H9 (cell line): ENCODE results near the gene CYSTM1. TPM values are rescaled to one million over a fixed set of nuclear protein-coding genes. Genes with fewer than 3 reads are reported as not detected.

Source experiments
- DNase-seq: peaks from one replicate; pipeline ENCODE4 v3.0.0-alpha.2; 2017
- H2AFZ ChIP-seq: one replicate; pipeline ENCODE4 v1.6.1; 2013; ENCODE audit warnings: mild to moderate bottlenecking, low read length, control low read depth, moderate library complexity
- H2AK5ac ChIP-seq: 2 replicates; pipeline ENCODE4 v1.6.1; 2013; ENCODE audit warnings: low read length, control low read depth, mixed read lengths; ENCODE audit not compliant: insufficient read length
- H2BK120ac ChIP-seq: one replicate; pipeline ENCODE4 v1.6.1; 2013; ENCODE audit warnings: low read depth, mild to moderate bottlenecking, low read length, control low read depth, inconsistent platforms; ENCODE audit not compliant: poor library complexity, severe bottlenecking
- H2BK12ac ChIP-seq: 2 replicates; pipeline ENCODE4 v1.6.1; 2013; ENCODE audit warnings: low read length, control low read depth, mixed read lengths, low read depth; ENCODE audit not compliant: insufficient read length
- H2BK15ac ChIP-seq: 2 replicates; pipeline ENCODE4 v1.6.1; 2013; ENCODE audit warnings: low read depth, low read length, control low read depth
- H2BK20ac ChIP-seq: one replicate; pipeline ENCODE4 v1.6.1; 2013; ENCODE audit warnings: low read depth, mild to moderate bottlenecking, low read length, control low read depth, inconsistent platforms; ENCODE audit not compliant: poor library complexity, severe bottlenecking
- H2BK5ac ChIP-seq: 2 replicates; pipeline ENCODE4 v1.6.1; 2013; ENCODE audit warnings: low read length, control low read depth, mixed read lengths; ENCODE audit not compliant: insufficient read length
- H3K14ac ChIP-seq: 2 replicates; pipeline ENCODE4 v1.6.1; 2013; ENCODE audit warnings: low read length, control low read depth; ENCODE audit not compliant: insufficient read depth
- H3K18ac ChIP-seq: 2 replicates; pipeline ENCODE4 v1.6.1; 2013; ENCODE audit warnings: low read depth, mild to moderate bottlenecking, mixed read lengths, low read length, control low read depth; ENCODE audit not compliant: insufficient read length
- H3K23ac ChIP-seq: 2 replicates; pipeline ENCODE4 v1.6.1; 2013; ENCODE audit warnings: low read length, control low read depth, mixed read lengths, low read depth; ENCODE audit not compliant: insufficient read length
- H3K23me2 ChIP-seq: 2 replicates; pipeline ENCODE4 v1.6.1; 2013; ENCODE audit warnings: low read depth, mild to moderate bottlenecking, mixed read lengths, low read length, control low read depth; ENCODE audit not compliant: insufficient read length, poor library complexity, severe bottlenecking
- H3K27ac ChIP-seq: 2 replicates; pipeline ENCODE4 v1.5.1; 2013; ENCODE audit warnings: low read length, control low read depth, mixed read lengths, low read depth; ENCODE audit not compliant: insufficient read length
- H3K27me3 ChIP-seq: 2 replicates; pipeline ENCODE4 v1.6.1; 2013; ENCODE audit warnings: low read length, control low read depth, inconsistent platforms; ENCODE audit not compliant: insufficient read depth
- H3K4ac ChIP-seq: 2 replicates; pipeline ENCODE4 v1.6.1; 2013; ENCODE audit warnings: low read depth, mild to moderate bottlenecking, control low read depth, inconsistent platforms, low read length, moderate library complexity
- H3K4me1 ChIP-seq: 2 replicates; pipeline ENCODE4 v1.6.1; 2013; ENCODE audit warnings: low read length, control low read depth, inconsistent platforms; ENCODE audit not compliant: insufficient read depth
- H3K4me2 ChIP-seq: 2 replicates; pipeline ENCODE4 v1.6.1; 2013; ENCODE audit warnings: low read length, control low read depth, mixed read lengths; ENCODE audit not compliant: insufficient read length, insufficient read depth
- H3K56ac ChIP-seq: 2 replicates; pipeline ENCODE4 v1.6.1; 2013; ENCODE audit warnings: low read depth, mild to moderate bottlenecking, mixed read lengths, low read length, control low read depth; ENCODE audit not compliant: insufficient read length
- H3K79me1 ChIP-seq: 2 replicates; pipeline ENCODE4 v1.6.1; 2013; ENCODE audit warnings: low read depth, mild to moderate bottlenecking, moderate library complexity, low read length, control low read depth, inconsistent platforms; ENCODE audit not compliant: insufficient read depth, poor library complexity, severe bottlenecking
- H3K79me2 ChIP-seq: 2 replicates; pipeline ENCODE4 v1.6.1; 2013; ENCODE audit warnings: low read length, control low read depth, inconsistent platforms; ENCODE audit not compliant: insufficient read depth
- H3K9ac ChIP-seq: 2 replicates; pipeline ENCODE4 v1.6.1; 2013; ENCODE audit warnings: low read length, control low read depth, mixed read lengths; ENCODE audit not compliant: insufficient read length; ENCODE audit errors: extremely low read depth
- H3K9me3 ChIP-seq: one replicate; pipeline ENCODE4 v1.6.1; 2013; ENCODE audit warnings: low read depth, low read length, inconsistent platforms; ENCODE audit not compliant: control insufficient read depth
- H3T11ph ChIP-seq: one replicate; pipeline ENCODE4 v1.6.1; 2013; ENCODE audit warnings: mild to moderate bottlenecking, low read length, control low read depth, inconsistent platforms
- H4K20me1 ChIP-seq: one replicate; pipeline ENCODE4 v1.6.1; 2013; ENCODE audit not compliant: control insufficient read depth, insufficient read length, insufficient read depth
- H4K5ac ChIP-seq: 2 replicates; pipeline ENCODE4 v1.6.1; 2013; ENCODE audit warnings: low read depth, mild to moderate bottlenecking, mixed read lengths, low read length, control low read depth; ENCODE audit not compliant: insufficient read length
- H4K8ac ChIP-seq: replicated peaks from 2 replicates; pipeline ENCODE4 v1.6.1; 2013; ENCODE audit warnings: low read length, control low read depth, mixed read lengths, low read depth; ENCODE audit not compliant: insufficient read length
- H4K91ac ChIP-seq: 2 replicates; pipeline ENCODE4 v1.6.1; 2013; ENCODE audit warnings: low read depth, mild to moderate bottlenecking, moderate library complexity, mixed read lengths, low read length, control low read depth; ENCODE audit not compliant: insufficient read length
- H3K27ac Mint-ChIP-seq, 3 experiments: 2 replicates in 2 of 3; 3 replicates in 1 of 3; pipeline ENCODE4 v1.8.0; 2020 to 2021; ENCODE audit warnings: mixed read lengths in 3 of 3, mild to moderate bottlenecking in 1 of 3, moderate library complexity in 1 of 3
- H3K27me3 Mint-ChIP-seq: 2 replicates; pipeline ENCODE4 v1.8.0; 2021; ENCODE audit warnings: low read depth, mild to moderate bottlenecking, moderate library complexity, mixed read lengths
- H3K36me3 Mint-ChIP-seq, 3 experiments: 2 replicates in 2 of 3; 3 replicates in 1 of 3; pipeline ENCODE4 v1.8.0; 2020 to 2021; ENCODE audit warnings: low read depth in 3 of 3, mixed read lengths in 3 of 3; ENCODE audit not compliant: insufficient read depth in 1 of 3
- H3K4me1 Mint-ChIP-seq, 2 experiments: 2 replicates each; pipeline ENCODE4 v1.8.0; 2020; ENCODE audit warnings: mixed read lengths in 2 of 2
- H3K4me3 Mint-ChIP-seq, 2 experiments: 2 replicates in 1 of 2; 3 replicates in 1 of 2; pipeline ENCODE4 v1.8.0; 2020 to 2021; ENCODE audit warnings: mild to moderate bottlenecking in 2 of 2, mixed read lengths in 2 of 2, moderate library complexity in 1 of 2
- H3K9me3 Mint-ChIP-seq, 2 experiments: 2 replicates in 1 of 2; 3 replicates in 1 of 2; pipeline ENCODE4 v1.8.0; 2020; ENCODE audit warnings: mild to moderate bottlenecking in 2 of 2, mixed read lengths in 2 of 2, moderate library complexity in 1 of 2
- WGBS: extraction: QIAGEN DNeasy Blood & Tissue Kit; methylation state at CpG from one replicate; pipeline ENCODE4 v1.1.7; 2013; ENCODE audit warnings: missing lambda C conversion rate, low lambda C conversion rate, mixed read lengths; ENCODE audit not compliant: insufficient read length; ENCODE audit errors: extremely low coverage; 5-methylcytosine and 5-hydroxymethylcytosine counted together
- total RNA-seq: library from RNA; stranded (reverse); gene quantifications from 2 replicates; pipeline ENCODE4 v1.2.1, GENCODE V29; 2021
- TF ChIP-seq, protein P1 (sequence below): fragments of 200-600 bp; sonication (generic); conservative IDR thresholded peaks from 3 replicates; pipeline ENCODE4 v1.8.0; 2021; ENCODE audit warnings: antibody characterized with exemption, mild to moderate bottlenecking

Gene CYSTM1
- total RNA-seq, 1 experiment from 2014 or later = 20.6 TPM

DNA sequence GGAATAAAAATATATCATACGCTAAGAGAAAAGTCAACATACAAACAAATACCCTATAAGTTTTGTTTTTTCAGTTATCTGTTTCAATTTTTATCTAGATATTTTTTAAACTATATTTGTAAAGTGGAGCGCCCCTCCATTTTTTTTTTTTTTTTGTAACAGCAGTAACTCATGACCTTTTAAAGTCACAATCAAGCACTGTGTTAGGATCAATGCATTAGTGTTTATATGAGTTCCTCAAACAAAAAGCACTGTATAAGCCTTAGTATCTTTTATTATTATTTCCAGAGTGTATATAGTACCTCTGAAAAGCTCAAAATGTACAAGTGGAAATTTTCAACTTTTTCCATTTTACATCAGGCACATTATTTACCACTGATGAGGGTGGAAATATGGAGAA is 107.3 kb downstream of the CYSTM1 start:
- Histone ChIP-seq H3K56ac (no peak overlapping the region), H2AFZ (no peak overlapping the region), H3K23ac (no peak overlapping the region), H4K5ac (no peak overlapping the region), H3K9ac (no peak overlapping the region), H4K8ac (no peak overlapping the region), H3K79me1 (no peaks in the 10 kb centered on the region), H2BK120ac (no peak overlapping the region), H3K23me2 (no peaks in the 10 kb centered on the region), H3K27me3 (no peaks in the 10 kb centered on the region), H4K20me1 (no peaks in the 10 kb centered on the region), H2BK15ac (no peak overlapping the region), H3K18ac (no peak overlapping the region), H3K14ac (no peak overlapping the region), H3K4me1 (no peaks in the 10 kb centered on the region), H2AK5ac (no peak overlapping the region), H4K91ac (no peak overlapping the region), H3K79me2 (peaks cover 2% of the 10 kb centered on the region; the same call in 1 of the 2 replicates), H3K27ac (no peak overlapping the region), H2BK20ac (no peak overlapping the region), H3T11ph (no peak overlapping the region), H2BK12ac (no peak overlapping the region), H2BK5ac (no peak overlapping the region), H3K9me3 (no peaks in the 10 kb centered on the region), H3K4ac (no peak overlapping the region), H3K4me2 (no peak overlapping the region)
- H3K36me3 Mint-ChIP-seq = peaks cover 5 to 12% (median 6%) of the 10 kb centered on the region in 3 experiments
- no peak for DNase-seq
- H3K4me1 Mint-ChIP-seq = no peaks in the 10 kb centered on the region
- H3K4me3 Mint-ChIP-seq = no peak overlapping the region
- no peaks in the 10 kb centered on the region for H3K9me3 Mint-ChIP-seq
- no CpG with 5 or more reads among the region's 2 CpGs for WGBS
- TF ChIP-seq, protein P1, sequence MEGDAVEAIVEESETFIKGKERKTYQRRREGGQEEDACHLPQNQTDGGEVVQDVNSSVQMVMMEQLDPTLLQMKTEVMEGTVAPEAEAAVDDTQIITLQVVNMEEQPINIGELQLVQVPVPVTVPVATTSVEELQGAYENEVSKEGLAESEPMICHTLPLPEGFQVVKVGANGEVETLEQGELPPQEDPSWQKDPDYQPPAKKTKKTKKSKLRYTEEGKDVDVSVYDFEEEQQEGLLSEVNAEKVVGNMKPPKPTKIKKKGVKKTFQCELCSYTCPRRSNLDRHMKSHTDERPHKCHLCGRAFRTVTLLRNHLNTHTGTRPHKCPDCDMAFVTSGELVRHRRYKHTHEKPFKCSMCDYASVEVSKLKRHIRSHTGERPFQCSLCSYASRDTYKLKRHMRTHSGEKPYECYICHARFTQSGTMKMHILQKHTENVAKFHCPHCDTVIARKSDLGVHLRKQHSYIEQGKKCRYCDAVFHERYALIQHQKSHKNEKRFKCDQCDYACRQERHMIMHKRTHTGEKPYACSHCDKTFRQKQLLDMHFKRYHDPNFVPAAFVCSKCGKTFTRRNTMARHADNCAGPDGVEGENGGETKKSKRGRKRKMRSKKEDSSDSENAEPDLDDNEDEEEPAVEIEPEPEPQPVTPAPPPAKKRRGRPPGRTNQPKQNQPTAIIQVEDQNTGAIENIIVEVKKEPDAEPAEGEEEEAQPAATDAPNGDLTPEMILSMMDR = no peak
- H3K27ac Mint-ChIP-seq = no peak overlapping the region
- no peaks in the 10 kb centered on the region for H3K27me3 Mint-ChIP-seq
